Measurements from ENCODE around the gene MCEMP1. TPM values are rescaled to one million over a fixed set of nuclear protein-coding genes. Genes with fewer than 3 reads are reported as not detected.

The MCEMP1 gene
- total RNA-seq, 1 experiment from 2014 or later, result 0.44 TPM

GRCh38 chr19:7692417-7693088 lies 15.7 kb downstream of the MCEMP1 start:
- CTCF ChIA-PET, result no interaction called here
- H3K4me1 Mint-ChIP-seq (ENCODE audit: insufficient read depth, unreplicated experiment), result no peaks in the 10 kb centered on the region
- H3K27ac Mint-ChIP-seq (ENCODE audit: low read depth, unreplicated experiment), result no peak overlapping the region
- no TSS peak for BruUV-seq (replicated peaks)
- no peaks in the 10 kb centered on the region for H3K9me3 Mint-ChIP-seq (ENCODE audit: unreplicated experiment)
- POLR2A ChIA-PET, result no interaction called here
- peaks cover 6% of the 10 kb centered on the region for H3K36me3 Mint-ChIP-seq (ENCODE audit: insufficient read depth, unreplicated experiment)
- no peak overlapping the region for H3K4me3 Mint-ChIP-seq (ENCODE audit: unreplicated experiment)
- intact Hi-C loops (cut with micrococcal nuclease), result no loop called here
- TF ChIP-seq CTCF (IDR thresholded peaks at IDR 0.05; ENCODE audit: unreplicated experiment), result no peak
- DNase-seq (ENCODE audit: unreplicated experiment), result no peak
- H3K27me3 Mint-ChIP-seq (ENCODE audit: insufficient read depth, unreplicated experiment), result peaks cover 15% of the 10 kb centered on the region

GRCh38 chr19:7694499-7694898 lies 17.6 kb downstream of the MCEMP1 start:
- peaks cover 6% of the 10 kb centered on the region for H3K36me3 Mint-ChIP-seq (ENCODE audit: insufficient read depth, unreplicated experiment)
- H3K27me3 Mint-ChIP-seq (ENCODE audit: insufficient read depth, unreplicated experiment), result peaks cover 34% of the 10 kb centered on the region
- no peak for TF ChIP-seq CTCF (IDR thresholded peaks at IDR 0.05; ENCODE audit: unreplicated experiment)
- H3K9me3 Mint-ChIP-seq (ENCODE audit: unreplicated experiment), result no peaks in the 10 kb centered on the region
- POLR2A ChIA-PET, result no interaction called here
- intact Hi-C loops (cut with micrococcal nuclease), result no loop called here
- DNase-seq (ENCODE audit: unreplicated experiment), result no peak
- CTCF ChIA-PET, result interaction anchor here (0.7 kb wide), 1 partner anchor 10 kb away, joined by 5 read pairs; no protein-coding TSS in a partner anchor
- H3K4me3 Mint-ChIP-seq (ENCODE audit: unreplicated experiment), result no peak overlapping the region
- no peak overlapping the region for H3K27ac Mint-ChIP-seq (ENCODE audit: low read depth, unreplicated experiment)
- no TSS peak for BruUV-seq (replicated peaks)
- peaks cover 7% of the 10 kb centered on the region for H3K4me1 Mint-ChIP-seq (ENCODE audit: insufficient read depth, unreplicated experiment)

GRCh38 chr19:7697721-7698287 lies 20.9 kb downstream of the MCEMP1 start:
- DNase-seq (ENCODE audit: unreplicated experiment), result no peak
- no peaks in the 10 kb centered on the region for H3K9me3 Mint-ChIP-seq (ENCODE audit: unreplicated experiment)
- BruUV-seq (replicated peaks), result no TSS peak
- H3K4me3 Mint-ChIP-seq (ENCODE audit: unreplicated experiment), result no peak overlapping the region
- H3K27me3 Mint-ChIP-seq (ENCODE audit: insufficient read depth, unreplicated experiment), result peaks cover 47% of the 10 kb centered on the region
- no peak for TF ChIP-seq CTCF (IDR thresholded peaks at IDR 0.05; ENCODE audit: unreplicated experiment)
- intact Hi-C loops (cut with micrococcal nuclease), result no loop called here
- peaks cover 6% of the 10 kb centered on the region for H3K36me3 Mint-ChIP-seq (ENCODE audit: insufficient read depth, unreplicated experiment)
- peaks cover 10% of the 10 kb centered on the region for H3K4me1 Mint-ChIP-seq (ENCODE audit: insufficient read depth, unreplicated experiment)
- POLR2A ChIA-PET, result no interaction called here
- H3K27ac Mint-ChIP-seq (ENCODE audit: low read depth, unreplicated experiment), result no peak overlapping the region
- CTCF ChIA-PET, result interaction anchor here (0.6 to 2.2 kb wide), 2 partner anchors 15 to 17 kb away, joined by 3 to 8 read pairs; partner anchors contain the start of gene TRAPPC5

GRCh38 chr19:7698583-7698982 lies 21.7 kb downstream of the MCEMP1 start:
- H3K4me3 Mint-ChIP-seq (ENCODE audit: unreplicated experiment), result no peak overlapping the region
- POLR2A ChIA-PET, result no interaction called here
- BruUV-seq (replicated peaks), result no TSS peak
- H3K36me3 Mint-ChIP-seq (ENCODE audit: insufficient read depth, unreplicated experiment), result peaks cover 6% of the 10 kb centered on the region
- H3K27me3 Mint-ChIP-seq (ENCODE audit: insufficient read depth, unreplicated experiment), result peaks cover 55% of the 10 kb centered on the region
- no peak overlapping the region for H3K27ac Mint-ChIP-seq (ENCODE audit: low read depth, unreplicated experiment)
- no peak for TF ChIP-seq CTCF (IDR thresholded peaks at IDR 0.05; ENCODE audit: unreplicated experiment)
- no peaks in the 10 kb centered on the region for H3K9me3 Mint-ChIP-seq (ENCODE audit: unreplicated experiment)
- no peak for DNase-seq (ENCODE audit: unreplicated experiment)
- CTCF ChIA-PET, result interaction anchor here (0.6 to 2.2 kb wide), 3 partner anchors 18 to 130 kb away, joined by 3 to 8 read pairs (median 4); partner anchors contain the start of gene TRAPPC5
- intact Hi-C loops (cut with micrococcal nuclease), result no loop called here
- H3K4me1 Mint-ChIP-seq (ENCODE audit: insufficient read depth, unreplicated experiment), result peaks cover 10% of the 10 kb centered on the region

Data from MCF 10A (cell line).